WI38 (cell line): ENCODE measurements around the gene KITLG.

Experiments used
- H3K4me3 ChIP-seq: 2 replicates; pipeline ENCODE4 v1.5.1; 2011; ENCODE audit warnings: low read depth, mild to moderate bottlenecking, control low read depth, low read length
- CTCF ChIP-seq: IDR thresholded peaks from 2 replicates; pipeline ENCODE4 v1.5.1; 2012; ENCODE audit warnings: low read depth, mild to moderate bottlenecking, control low read depth, low read length

The KITLG gene

GRCh38 chr12:88505696-88506095 lies 74.6 kb downstream of the KITLG start:
- H3K4me3 ChIP-seq = no peak overlapping the region
- TF ChIP-seq CTCF = no peak

- TF ChIP-seq CTCF = no peak
- H3K4me3 ChIP-seq = no peak overlapping the region
Measured at GRCh38 chr12:88503281-88503703, 77.0 kb downstream of the KITLG start.

GRCh38 chr12:88501972-88502938 lies 78.0 kb downstream of the KITLG start:
- no peak for TF ChIP-seq CTCF
- H3K4me3 ChIP-seq = no peak overlapping the region

- TF ChIP-seq CTCF = no peak
- H3K4me3 ChIP-seq = no peak overlapping the region
Measured at GRCh38 chr12:88496891-88497371, 83.3 kb downstream of the KITLG start.

- no peak for TF ChIP-seq CTCF
- H3K4me3 ChIP-seq = no peak overlapping the region
Measured at GRCh38 chr12:88496429-88496828, 83.8 kb downstream of the KITLG start.

GRCh38 chr12:88495031-88495430 lies 85.2 kb downstream of the KITLG start:
- H3K4me3 ChIP-seq = no peak overlapping the region
- no peak for TF ChIP-seq CTCF

- TF ChIP-seq CTCF = no peak
Measured at GRCh38 chr12:88494520-88494919, 85.8 kb downstream of the KITLG start.

More at GRCh38 chr12:88494520-88494919, 85.8 kb downstream of the KITLG start:
- no peak overlapping the region for H3K4me3 ChIP-seq
